BJ (cell line): ENCODE results near the gene PPP6R1. TPM values are rescaled to one million over a fixed set of nuclear protein-coding genes. Genes with fewer than 3 reads are reported as not detected.

Experiments used
- CTCF ChIA-PET: fragments of 350-600 bp; formaldehyde crosslinking; extraction: SDS; loops from one replicate; lab custom pipeline; 2021; ENCODE audit warnings: antibody characterized with exemption, inconsistent platforms; lab: Yijun Ruan, JAX
- POLR2A ChIA-PET: fragments of 300-600 bp; sonication (Branson Sonifier 250); formaldehyde crosslinking; extraction: SDS; loops from one replicate; lab custom pipeline; 2021; ENCODE audit warnings: antibody characterized with exemption; lab: Charles Lee
- DNase-seq: peaks from one replicate; pipeline ENCODE4 v3.0.0-alpha.2; 2011; ENCODE audit warnings: low read depth
- H3K27me3 ChIP-seq: 2 replicates; pipeline ENCODE4 v1.6.0; 2011; ENCODE audit warnings: low read length; ENCODE audit not compliant: control insufficient read depth, insufficient read depth
- H3K36me3 ChIP-seq: 2 replicates; pipeline ENCODE4 v1.5.1; 2011; ENCODE audit warnings: low read length; ENCODE audit not compliant: control insufficient read depth, insufficient read depth
- H3K4me3 ChIP-seq: 2 replicates; pipeline ENCODE4 v1.5.1; 2011; ENCODE audit warnings: low read depth, mild to moderate bottlenecking, control low read depth, low read length
- CTCF ChIP-seq: IDR thresholded peaks from 2 replicates; pipeline ENCODE4 v1.5.1; 2011; ENCODE audit warnings: low read depth, mild to moderate bottlenecking, control low read depth, inconsistent platforms, low read length, moderate library complexity; ENCODE audit not compliant: insufficient read depth
- polyA plus RNA-seq: library from polyadenylated mRNA; depleted of rRNA; stranded (reverse); fragments of >200 nt; gene quantifications from 2 replicates; pipeline ENCODE4 v1.2.3, GENCODE V29; 2011

The PPP6R1 gene
- polyA plus RNA-seq, 1 experiment, result 42.5 TPM

- TF ChIP-seq CTCF, result peak; percentile 23; the same call in 1 of the 2 replicates
- no peaks in the 10 kb centered on the region for H3K27me3 ChIP-seq
- no peaks in the 10 kb centered on the region for H3K36me3 ChIP-seq
- DNase-seq, result no peak
- ChIA-PET POLR2A (no interaction called here), CTCF (no interaction called here)
- no peak overlapping the region for H3K4me3 ChIP-seq
Measured at GRCh38 chr19:55212447-55212846, 46.4 kb downstream of the PPP6R1 start.

DNA sequence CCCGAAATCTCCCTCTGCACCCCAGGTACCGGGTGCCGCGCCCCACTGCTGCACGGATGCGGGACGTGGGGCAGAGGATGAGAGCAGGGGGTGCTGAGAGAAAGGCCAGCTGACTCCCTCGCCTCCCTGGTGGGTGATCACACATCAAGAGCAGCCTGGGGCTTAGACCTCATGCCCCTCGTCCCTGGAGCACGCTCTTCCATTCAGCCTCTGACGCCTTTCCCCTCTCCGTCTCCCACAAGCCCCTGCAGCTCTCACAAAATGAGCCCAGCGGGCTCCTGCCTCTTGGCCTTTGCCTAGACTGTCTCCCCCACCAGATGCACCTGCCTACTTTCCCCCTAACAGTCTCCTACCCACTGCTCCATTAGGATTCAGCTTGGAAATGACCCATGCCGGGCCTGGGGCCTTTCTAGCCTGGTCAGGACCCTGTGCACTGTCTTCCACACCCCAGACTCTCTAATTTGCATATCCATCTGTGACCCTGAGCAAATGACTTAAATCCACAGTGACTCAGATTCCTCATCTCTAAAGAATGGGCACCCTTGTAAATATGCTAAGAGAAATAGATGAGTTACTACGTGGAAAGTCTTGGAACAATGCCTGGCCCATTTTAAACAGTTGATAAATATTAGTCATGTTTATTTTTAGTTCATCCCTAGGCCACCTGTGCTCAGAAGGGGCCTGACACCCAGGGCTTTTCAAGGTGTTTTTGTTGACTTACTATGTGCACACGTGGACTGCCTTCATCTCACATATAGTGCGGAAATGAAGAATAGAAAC, 48.9 kb downstream of the PPP6R1 start:
- no peaks in the 10 kb centered on the region for H3K27me3 ChIP-seq
- no peaks in the 10 kb centered on the region for H3K36me3 ChIP-seq
- CTCF ChIA-PET, result interaction anchor here (0.9 kb wide), 1 partner anchor 174 kb away, joined by 3 read pairs; the partner anchor contains the start of gene TMEM238
- H3K4me3 ChIP-seq, result no peak overlapping the region
- DNase-seq, result peak; percentile 95
- POLR2A ChIA-PET, result interaction anchor here (0.8 kb wide), 1 partner anchor 26 kb away, joined by 3 read pairs; no protein-coding TSS in a partner anchor
- no peak for TF ChIP-seq CTCF

- Histone ChIP-seq H3K36me3 (no peaks in the 10 kb centered on the region), H3K27me3 (no peaks in the 10 kb centered on the region), H3K4me3 (no peak within 1 kb of the TSS)
- ChIA-PET CTCF (interaction anchor here (0.9 kb wide), 1 partner anchor 175 kb away, joined by 3 read pairs; the partner anchor contains the start of gene TMEM238), POLR2A (no interaction called here)
- no peak for DNase-seq
- TF ChIP-seq CTCF, result no peak
Measured at GRCh38 chr19:55208880-55209692, 49.7 kb downstream of the PPP6R1 start, which contains the start of gene PTPRH. PTPRH (minus strand) TSS chr19:55209501; CDS start chr19:55209433, 68 bp downstream.

- CTCF ChIA-PET, result no interaction called here
- Histone ChIP-seq H3K4me3 (peak overlapping the region; percentile 29), H3K36me3 (no peaks in the 10 kb centered on the region), H3K27me3 (no peaks in the 10 kb centered on the region)
- POLR2A ChIA-PET, result no interaction called here
- peak; percentile 67 for DNase-seq
- no peak for TF ChIP-seq CTCF
Measured at GRCh38 chr19:55206664-55207500, 51.9 kb downstream of the PPP6R1 start.
